Thoracic aorta (tissue), 2 donors: ENCODE results near the gene TEAD4. TPM values are rescaled to one million over a fixed set of nuclear protein-coding genes. Genes with fewer than 3 reads are reported as not detected.

Source experiments
- ATAC-seq: fragments of 150-250 bp; one replicate; pipeline ENCODE4 v1.8.0; 2017; ENCODE audit warnings: low read depth; ENCODE audit not compliant: insufficient number of reproducible peaks, low FRiP score
- DNase-seq: peaks from one replicate; pipeline ENCODE4 v3.0.0-alpha.2; 2020; ENCODE audit warnings: low spot score
- H3K27ac ChIP-seq, 2 donors: fragments of 200-600 bp; sonication (generic); 1 replicate in 1 of 2; 2 replicates in 1 of 2; pipeline ENCODE4 v1.5.1; 2016; ENCODE audit warnings: mild to moderate bottlenecking in 2 of 2, moderate library complexity in 2 of 2
- H3K27me3 ChIP-seq: fragments of 200-600 bp; sonication (generic); replicated peaks from 2 replicates; pipeline ENCODE4 v1.6.0; 2016; ENCODE audit warnings: mild to moderate bottlenecking; ENCODE audit not compliant: insufficient read depth
- H3K36me3 ChIP-seq: fragments of 200-600 bp; sonication (generic); one replicate; pipeline ENCODE4 v1.5.1; 2016
- H3K4me1 ChIP-seq, 2 donors: fragments of 200-600 bp; sonication (generic); 1 replicate in 1 of 2; 2 replicates in 1 of 2; pipeline versions ENCODE4 v1.5.1 to v1.6.0; 2016; ENCODE audit warnings: low read depth in 2 of 2, mild to moderate bottlenecking in 1 of 2; ENCODE audit not compliant: control insufficient read depth in 1 of 2
- H3K4me3 ChIP-seq: fragments of 200-600 bp; sonication (generic); 2 replicates; pipeline ENCODE4 v1.5.1; 2016; ENCODE audit warnings: mild to moderate bottlenecking
- H3K9me3 ChIP-seq: fragments of 200-600 bp; sonication (generic); 2 replicates; pipeline ENCODE4 v1.5.1; 2016
- CTCF ChIP-seq: fragments of 200-600 bp; sonication (generic); IDR thresholded peaks from one replicate; pipeline ENCODE4 v1.5.1; 2019; ENCODE audit warnings: antibody characterized with exemption
- total RNA-seq, 2 donors: library from RNA; depleted of rRNA; stranded (reverse); fragments of >200 nt; gene quantifications; one replicate each; pipeline versions ENCODE4 v1.1.0 to v1.2.3, GENCODE V29; 2016

The TEAD4 gene
- total RNA-seq, 2 donors from 2014 or later, result 42.5 to 62.6 TPM

GRCh38 chr12:3049611-3050249 is 90.5 kb downstream of the TEAD4 start:
- DNase-seq, result no peak
- no peaks in the 10 kb centered on the region for H3K36me3 ChIP-seq
- no peaks in the 10 kb centered on the region for H3K9me3 ChIP-seq
- no peaks in the 10 kb centered on the region for H3K4me1 ChIP-seq
- H3K4me3 ChIP-seq, result no peak overlapping the region
- no peak for ATAC-seq
- no peak for TF ChIP-seq CTCF
- no peaks in the 10 kb centered on the region for H3K27me3 ChIP-seq
- no peak overlapping the region for H3K27ac ChIP-seq

GRCh38 chr12:3054374-3054773 is 95.2 kb downstream of the TEAD4 start:
- no peak overlapping the region for H3K27ac ChIP-seq
- no peak for TF ChIP-seq CTCF
- no peak for ATAC-seq
- H3K36me3 ChIP-seq, result no peaks in the 10 kb centered on the region
- H3K4me3 ChIP-seq, result no peak overlapping the region
- no peaks in the 10 kb centered on the region for H3K4me1 ChIP-seq
- H3K9me3 ChIP-seq, result no peaks in the 10 kb centered on the region
- H3K27me3 ChIP-seq, result no peaks in the 10 kb centered on the region
- no peak for DNase-seq

GRCh38 chr12:3055026-3055703 is 96.0 kb downstream of the TEAD4 start:
- H3K9me3 ChIP-seq, result no peaks in the 10 kb centered on the region
- no peaks in the 10 kb centered on the region for H3K4me1 ChIP-seq
- H3K27ac ChIP-seq, result no peak overlapping the region
- H3K4me3 ChIP-seq, result no peak overlapping the region
- no peaks in the 10 kb centered on the region for H3K36me3 ChIP-seq
- DNase-seq, result no peak
- no peaks in the 10 kb centered on the region for H3K27me3 ChIP-seq
- no peak for ATAC-seq
- no peak for TF ChIP-seq CTCF

- DNase-seq (no peak), ATAC-seq (no peak)
- H3K4me1 ChIP-seq, result no peaks in the 10 kb centered on the region
- H3K36me3 ChIP-seq, result no peaks in the 10 kb centered on the region
- H3K9me3 ChIP-seq, result no peaks in the 10 kb centered on the region
- no peaks in the 10 kb centered on the region for H3K27me3 ChIP-seq
- H3K27ac ChIP-seq, result no peak overlapping the region
- no peak for TF ChIP-seq CTCF
- H3K4me3 ChIP-seq, result no peak overlapping the region
Measured at GRCh38 chr12:3055704-3056467, 96.7 kb downstream of the TEAD4 start.

- DNase-seq (no peak), ATAC-seq (no peak)
- no peak for TF ChIP-seq CTCF
- Histone ChIP-seq H3K4me1 (no peaks in the 10 kb centered on the region), H3K27me3 (peaks cover 6% of the 10 kb centered on the region), H3K27ac (no peak overlapping the region), H3K36me3 (no peaks in the 10 kb centered on the region), H3K9me3 (peaks cover 4% of the 10 kb centered on the region), H3K4me3 (no peak overlapping the region)
Measured at GRCh38 chr12:3061059-3061458, 101.9 kb downstream of the TEAD4 start.
